ENCODE results near the gene CCDC33.

Gene CCDC33

DNA sequence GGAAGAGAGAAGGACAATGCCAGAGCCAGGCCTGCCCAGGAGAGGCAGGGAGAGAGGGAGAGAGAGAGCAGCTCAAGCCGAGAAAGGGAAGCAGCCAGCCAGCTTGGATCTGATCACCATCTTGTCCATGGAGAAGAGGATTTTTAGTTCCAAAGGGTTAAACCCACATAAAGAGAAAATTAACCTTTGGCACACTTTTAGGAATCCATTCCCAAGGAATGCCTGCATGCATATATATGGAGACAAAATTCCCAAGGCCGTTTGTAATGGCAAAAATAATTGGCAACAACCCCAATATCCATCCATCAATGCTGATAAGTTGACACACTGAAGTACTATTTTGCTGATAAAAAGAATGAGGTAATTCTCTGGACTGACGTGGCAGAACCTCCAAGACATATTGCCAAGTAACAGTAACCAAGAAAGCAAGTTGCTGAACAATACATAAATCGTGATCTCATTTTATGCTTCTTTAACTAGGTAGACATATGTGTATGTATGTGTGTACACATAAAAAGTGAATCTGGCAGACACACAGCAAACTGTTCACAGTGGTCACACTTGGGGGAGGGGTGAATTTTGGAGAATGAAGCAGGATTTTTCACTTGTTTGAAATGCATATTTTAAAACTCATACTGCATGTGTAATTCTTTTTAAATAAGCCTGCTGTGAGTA, 26.0 kb upstream of the CCDC33 start (continued):
- TF ChIP-seq, protein P1, sequence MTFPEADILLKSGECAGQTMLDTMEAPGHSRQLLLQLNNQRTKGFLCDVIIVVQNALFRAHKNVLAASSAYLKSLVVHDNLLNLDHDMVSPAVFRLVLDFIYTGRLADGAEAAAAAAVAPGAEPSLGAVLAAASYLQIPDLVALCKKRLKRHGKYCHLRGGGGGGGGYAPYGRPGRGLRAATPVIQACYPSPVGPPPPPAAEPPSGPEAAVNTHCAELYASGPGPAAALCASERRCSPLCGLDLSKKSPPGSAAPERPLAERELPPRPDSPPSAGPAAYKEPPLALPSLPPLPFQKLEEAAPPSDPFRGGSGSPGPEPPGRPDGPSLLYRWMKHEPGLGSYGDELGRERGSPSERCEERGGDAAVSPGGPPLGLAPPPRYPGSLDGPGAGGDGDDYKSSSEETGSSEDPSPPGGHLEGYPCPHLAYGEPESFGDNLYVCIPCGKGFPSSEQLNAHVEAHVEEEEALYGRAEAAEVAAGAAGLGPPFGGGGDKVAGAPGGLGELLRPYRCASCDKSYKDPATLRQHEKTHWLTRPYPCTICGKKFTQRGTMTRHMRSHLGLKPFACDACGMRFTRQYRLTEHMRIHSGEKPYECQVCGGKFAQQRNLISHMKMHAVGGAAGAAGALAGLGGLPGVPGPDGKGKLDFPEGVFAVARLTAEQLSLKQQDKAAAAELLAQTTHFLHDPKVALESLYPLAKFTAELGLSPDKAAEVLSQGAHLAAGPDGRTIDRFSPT (tag by site-specific recombination; IDR thresholded peaks at IDR 0.05), result peak; percentile 87
- TF ChIP-seq, protein P2, sequence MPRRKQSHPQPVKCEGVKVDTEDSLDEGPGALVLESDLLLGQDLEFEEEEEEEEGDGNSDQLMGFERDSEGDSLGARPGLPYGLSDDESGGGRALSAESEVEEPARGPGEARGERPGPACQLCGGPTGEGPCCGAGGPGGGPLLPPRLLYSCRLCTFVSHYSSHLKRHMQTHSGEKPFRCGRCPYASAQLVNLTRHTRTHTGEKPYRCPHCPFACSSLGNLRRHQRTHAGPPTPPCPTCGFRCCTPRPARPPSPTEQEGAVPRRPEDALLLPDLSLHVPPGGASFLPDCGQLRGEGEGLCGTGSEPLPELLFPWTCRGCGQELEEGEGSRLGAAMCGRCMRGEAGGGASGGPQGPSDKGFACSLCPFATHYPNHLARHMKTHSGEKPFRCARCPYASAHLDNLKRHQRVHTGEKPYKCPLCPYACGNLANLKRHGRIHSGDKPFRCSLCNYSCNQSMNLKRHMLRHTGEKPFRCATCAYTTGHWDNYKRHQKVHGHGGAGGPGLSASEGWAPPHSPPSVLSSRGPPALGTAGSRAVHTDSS (tag by site-specific recombination; IDR thresholded peaks at IDR 0.05), result peak; percentile 23; the same call in 1 of the 2 replicates
- TF ChIP-seq ZEB2 (tag by site-specific recombination; IDR thresholded peaks at IDR 0.05) (peak; percentile 92), ZNF112 (tag by site-specific recombination; IDR thresholded peaks at IDR 0.05) (no peak), KLF8 (tag by site-specific recombination; IDR thresholded peaks at IDR 0.05) (peak; percentile 67), ZNF660 (tag by site-specific recombination; IDR thresholded peaks at IDR 0.05) (peak; percentile 74), ZNF248 (tag by site-specific recombination; IDR thresholded peaks at IDR 0.05) (no peak), ZNF223 (tag by site-specific recombination; IDR thresholded peaks at IDR 0.05) (0 out of 2 replicates have a peak, but pooled peaks have one; percentile 38), ZNF76 (tag by site-specific recombination; IDR thresholded peaks at IDR 0.05; ENCODE audit: borderline replicate concordance, low read depth) (0 out of 2 replicates have a peak, but pooled peaks have one; percentile 18), ZNF184 (tag by site-specific recombination; IDR thresholded peaks at IDR 0.05) (0 out of 2 replicates have a peak, but pooled peaks have one; percentile 69)
- TF ChIP-seq, protein P3, sequence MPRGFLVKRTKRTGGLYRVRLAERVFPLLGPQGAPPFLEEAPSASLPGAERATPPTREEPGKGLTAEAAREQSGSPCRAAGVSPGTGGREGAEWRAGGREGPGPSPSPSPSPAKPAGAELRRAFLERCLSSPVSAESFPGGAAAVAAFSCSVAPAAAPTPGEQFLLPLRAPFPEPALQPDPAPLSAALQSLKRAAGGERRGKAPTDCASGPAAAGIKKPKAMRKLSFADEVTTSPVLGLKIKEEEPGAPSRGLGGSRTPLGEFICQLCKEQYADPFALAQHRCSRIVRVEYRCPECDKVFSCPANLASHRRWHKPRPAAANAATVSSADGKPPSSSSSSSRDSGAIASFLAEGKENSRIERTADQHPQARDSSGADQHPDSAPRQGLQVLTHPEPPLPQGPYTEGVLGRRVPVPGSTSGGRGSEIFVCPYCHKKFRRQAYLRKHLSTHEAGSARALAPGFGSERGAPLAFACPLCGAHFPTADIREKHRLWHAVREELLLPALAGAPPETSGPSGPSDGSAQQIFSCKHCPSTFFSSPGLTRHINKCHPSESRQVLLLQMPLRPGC (tag by site-specific recombination; IDR thresholded peaks at IDR 0.05), result peak; percentile 70
- TF ChIP-seq, protein P4, sequence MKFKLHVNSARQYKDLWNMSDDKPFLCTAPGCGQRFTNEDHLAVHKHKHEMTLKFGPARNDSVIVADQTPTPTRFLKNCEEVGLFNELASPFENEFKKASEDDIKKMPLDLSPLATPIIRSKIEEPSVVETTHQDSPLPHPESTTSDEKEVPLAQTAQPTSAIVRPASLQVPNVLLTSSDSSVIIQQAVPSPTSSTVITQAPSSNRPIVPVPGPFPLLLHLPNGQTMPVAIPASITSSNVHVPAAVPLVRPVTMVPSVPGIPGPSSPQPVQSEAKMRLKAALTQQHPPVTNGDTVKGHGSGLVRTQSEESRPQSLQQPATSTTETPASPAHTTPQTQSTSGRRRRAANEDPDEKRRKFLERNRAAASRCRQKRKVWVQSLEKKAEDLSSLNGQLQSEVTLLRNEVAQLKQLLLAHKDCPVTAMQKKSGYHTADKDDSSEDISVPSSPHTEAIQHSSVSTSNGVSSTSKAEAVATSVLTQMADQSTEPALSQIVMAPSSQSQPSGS (tag by site-specific recombination; IDR thresholded peaks at IDR 0.05; ENCODE audit: low read depth), result peak; percentile 94

DNA sequence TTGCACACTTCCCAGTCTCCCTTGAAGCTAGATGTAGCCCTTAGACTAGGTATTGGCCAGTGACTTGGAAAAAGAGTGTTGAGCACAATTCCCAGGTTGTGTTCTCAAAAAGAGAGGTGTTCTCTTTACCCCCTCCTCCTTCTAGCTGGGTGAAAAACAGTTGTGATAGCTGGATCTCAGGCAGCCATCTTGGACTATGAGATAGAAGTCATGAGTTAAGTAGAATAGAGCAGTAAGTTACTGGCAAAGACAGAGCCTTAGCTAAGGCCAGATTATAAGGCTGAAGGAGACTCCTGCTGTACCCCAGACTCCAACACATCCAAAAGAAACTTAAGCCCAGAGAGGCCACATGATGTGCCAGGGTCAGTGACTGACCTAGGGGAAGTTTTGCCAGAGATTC, 25.4 kb upstream of the CCDC33 start:
- Histone ChIP-seq H3K4me1 (ENCODE audit: control insufficient read depth, insufficient read depth, low read length) (peaks cover 24% of the 10 kb centered on the region), H3K36me3 (ENCODE audit: control insufficient read depth in 2 of 2, insufficient read depth in 1 of 2, low read length in 2 of 2) (no peaks in the 10 kb centered on the region), H3K4me3 (ENCODE audit: low read depth, low read length) (no peak overlapping the region), H3K9me3 (ENCODE audit: control insufficient read depth, insufficient read depth, low read depth, low read length) (no peaks in the 10 kb centered on the region), H3K27ac (ENCODE audit: extremely low read depth, low read depth, low read length) (no peak overlapping the region)
- CTCF ChIA-PET, result interaction anchor here (0.5 to 2.5 kb wide), 6 partner anchors 8 to 91 kb away, joined by 3 to 9 read pairs (median 3); partner anchors contain the start of gene STRA6
- POLR2A ChIA-PET, result interaction anchor here (0.9 to 3.7 kb wide), 2 partner anchors 14 to 35 kb away, joined by 3 to 15 read pairs; no protein-coding TSS in a partner anchor
- TF ChIP-seq ZNF777 (tag by site-specific recombination; IDR thresholded peaks at IDR 0.05; ENCODE audit: borderline replicate concordance) (no peak), ZNF501 (tag by site-specific recombination; IDR thresholded peaks at IDR 0.05) (0 out of 2 replicates have a peak, but pooled peaks have one; percentile 4), ZNF391 (tag by site-specific recombination; IDR thresholded peaks at IDR 0.05; ENCODE audit: borderline replicate concordance, low read depth) (no peak), ZNF266 (tag by site-specific recombination; IDR thresholded peaks at IDR 0.05; ENCODE audit: low read depth) (no peak), ZNF394 (tag by site-specific recombination; IDR thresholded peaks at IDR 0.05; ENCODE audit: borderline replicate concordance) (no peak), ZNF366 (tag by site-specific recombination; conservative IDR thresholded peaks at IDR 0.05) (no peak), ZNF214 (tag by site-specific recombination; IDR thresholded peaks at IDR 0.05; ENCODE audit: borderline replicate concordance) (no peak), SETDB1 (IDR thresholded peaks at IDR 0.05; ENCODE audit: insufficient read length, low read length) (peak; percentile 69)
- TF ChIP-seq, protein P5, sequence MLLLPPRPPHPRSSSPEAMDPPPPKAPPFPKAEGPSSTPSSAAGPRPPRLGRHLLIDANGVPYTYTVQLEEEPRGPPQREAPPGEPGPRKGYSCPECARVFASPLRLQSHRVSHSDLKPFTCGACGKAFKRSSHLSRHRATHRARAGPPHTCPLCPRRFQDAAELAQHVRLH (tag by site-specific recombination; IDR thresholded peaks at IDR 0.05), result peak; percentile 73; the same call in 1 of the 2 replicates
- TF ChIP-seq, protein P6, sequence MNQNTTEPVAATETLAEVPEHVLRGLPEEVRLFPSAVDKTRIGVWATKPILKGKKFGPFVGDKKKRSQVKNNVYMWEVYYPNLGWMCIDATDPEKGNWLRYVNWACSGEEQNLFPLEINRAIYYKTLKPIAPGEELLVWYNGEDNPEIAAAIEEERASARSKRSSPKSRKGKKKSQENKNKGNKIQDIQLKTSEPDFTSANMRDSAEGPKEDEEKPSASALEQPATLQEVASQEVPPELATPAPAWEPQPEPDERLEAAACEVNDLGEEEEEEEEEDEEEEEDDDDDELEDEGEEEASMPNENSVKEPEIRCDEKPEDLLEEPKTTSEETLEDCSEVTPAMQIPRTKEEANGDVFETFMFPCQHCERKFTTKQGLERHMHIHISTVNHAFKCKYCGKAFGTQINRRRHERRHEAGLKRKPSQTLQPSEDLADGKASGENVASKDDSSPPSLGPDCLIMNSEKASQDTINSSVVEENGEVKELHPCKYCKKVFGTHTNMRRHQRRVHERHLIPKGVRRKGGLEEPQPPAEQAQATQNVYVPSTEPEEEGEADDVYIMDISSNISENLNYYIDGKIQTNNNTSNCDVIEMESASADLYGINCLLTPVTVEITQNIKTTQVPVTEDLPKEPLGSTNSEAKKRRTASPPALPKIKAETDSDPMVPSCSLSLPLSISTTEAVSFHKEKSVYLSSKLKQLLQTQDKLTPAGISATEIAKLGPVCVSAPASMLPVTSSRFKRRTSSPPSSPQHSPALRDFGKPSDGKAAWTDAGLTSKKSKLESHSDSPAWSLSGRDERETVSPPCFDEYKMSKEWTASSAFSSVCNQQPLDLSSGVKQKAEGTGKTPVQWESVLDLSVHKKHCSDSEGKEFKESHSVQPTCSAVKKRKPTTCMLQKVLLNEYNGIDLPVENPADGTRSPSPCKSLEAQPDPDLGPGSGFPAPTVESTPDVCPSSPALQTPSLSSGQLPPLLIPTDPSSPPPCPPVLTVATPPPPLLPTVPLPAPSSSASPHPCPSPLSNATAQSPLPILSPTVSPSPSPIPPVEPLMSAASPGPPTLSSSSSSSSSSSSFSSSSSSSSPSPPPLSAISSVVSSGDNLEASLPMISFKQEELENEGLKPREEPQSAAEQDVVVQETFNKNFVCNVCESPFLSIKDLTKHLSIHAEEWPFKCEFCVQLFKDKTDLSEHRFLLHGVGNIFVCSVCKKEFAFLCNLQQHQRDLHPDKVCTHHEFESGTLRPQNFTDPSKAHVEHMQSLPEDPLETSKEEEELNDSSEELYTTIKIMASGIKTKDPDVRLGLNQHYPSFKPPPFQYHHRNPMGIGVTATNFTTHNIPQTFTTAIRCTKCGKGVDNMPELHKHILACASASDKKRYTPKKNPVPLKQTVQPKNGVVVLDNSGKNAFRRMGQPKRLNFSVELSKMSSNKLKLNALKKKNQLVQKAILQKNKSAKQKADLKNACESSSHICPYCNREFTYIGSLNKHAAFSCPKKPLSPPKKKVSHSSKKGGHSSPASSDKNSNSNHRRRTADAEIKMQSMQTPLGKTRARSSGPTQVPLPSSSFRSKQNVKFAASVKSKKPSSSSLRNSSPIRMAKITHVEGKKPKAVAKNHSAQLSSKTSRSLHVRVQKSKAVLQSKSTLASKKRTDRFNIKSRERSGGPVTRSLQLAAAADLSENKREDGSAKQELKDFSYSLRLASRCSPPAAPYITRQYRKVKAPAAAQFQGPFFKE (tag by site-specific recombination; IDR thresholded peaks at IDR 0.05; ENCODE audit: borderline replicate concordance), result no peak
